SH-SY5Y (cell line): ENCODE data around the gene SPDEF.

ENCODE experiments used
- GATA2 ChIP-seq: IDR thresholded peaks from 2 replicates; pipeline ENCODE4 v1.6.1; 2011; ENCODE audit warnings: mild to moderate bottlenecking, low read depth, low read length
- GATA3 ChIP-seq: IDR thresholded peaks from 2 replicates; pipeline ENCODE4 v1.6.1; 2011; ENCODE audit warnings: low read depth, mild to moderate bottlenecking, low read length, moderate library complexity

DNA sequence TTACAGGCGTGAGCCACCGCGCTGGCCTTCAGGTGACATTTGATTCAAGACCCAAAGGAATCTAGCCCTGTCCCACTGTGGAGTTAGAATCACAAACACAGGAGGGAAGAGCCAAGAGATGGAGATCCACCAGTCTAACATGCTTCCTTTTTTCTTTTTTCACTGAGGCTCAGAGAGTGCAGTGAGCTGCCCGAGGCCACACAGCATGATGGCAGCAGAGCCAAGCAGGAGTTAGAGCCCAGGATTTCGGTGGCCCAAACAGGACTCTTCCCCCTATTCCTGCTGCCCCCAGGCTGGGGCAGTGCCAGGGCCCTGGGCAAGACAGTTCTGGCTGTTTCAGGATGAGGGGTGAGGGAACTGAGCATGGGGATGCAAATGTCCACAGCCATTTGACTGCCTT, 8.1 kb upstream of the SPDEF start:
- TF ChIP-seq GATA2: no peak
- TF ChIP-seq GATA3: no peak
